DMS53 treated with DMSO at 0.1 percent for 48 hours (cell line): ENCODE results near the gene MICU1.
"Not testable (repeated sequence)": the region's sequence is repeated elsewhere in the genome, so short reads cannot be mapped to it uniquely, and the experiment has no call there.

Experiments
- DNase-seq: peaks from one replicate; lab custom pipeline; 2025; ENCODE audit not compliant: unreplicated experiment; lab: John Stamatoyannopoulos, UW

MICU1 gene

GRCh38 chr10:72353028-72353964, 272.6 kb downstream of the MICU1 start:
- DNase-seq = peak; percentile 39

- no peak for DNase-seq
Measured at GRCh38 chr10:72351479-72351878, 274.4 kb downstream of the MICU1 start.

DNA sequence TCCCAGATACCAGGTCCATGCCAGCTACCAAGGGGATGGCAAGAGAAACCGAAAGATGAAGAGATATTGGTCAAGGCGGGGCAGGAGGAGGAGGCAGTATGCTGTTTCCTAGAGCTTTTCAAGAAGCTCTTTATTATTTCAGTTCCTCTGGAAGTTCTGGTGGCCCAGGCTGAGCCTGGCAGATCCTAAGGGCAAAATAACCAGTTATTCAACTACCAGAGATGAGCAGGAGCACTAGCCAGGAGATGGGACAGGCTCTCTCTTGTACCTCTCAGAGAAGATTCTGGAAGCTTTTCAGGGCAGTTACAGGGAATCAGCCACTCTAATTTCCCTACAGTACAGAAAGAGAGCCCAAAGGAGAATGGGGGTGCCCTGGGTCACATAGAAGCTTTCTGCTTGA, 276.4 kb downstream of the MICU1 start:
- no peak for DNase-seq

DNA sequence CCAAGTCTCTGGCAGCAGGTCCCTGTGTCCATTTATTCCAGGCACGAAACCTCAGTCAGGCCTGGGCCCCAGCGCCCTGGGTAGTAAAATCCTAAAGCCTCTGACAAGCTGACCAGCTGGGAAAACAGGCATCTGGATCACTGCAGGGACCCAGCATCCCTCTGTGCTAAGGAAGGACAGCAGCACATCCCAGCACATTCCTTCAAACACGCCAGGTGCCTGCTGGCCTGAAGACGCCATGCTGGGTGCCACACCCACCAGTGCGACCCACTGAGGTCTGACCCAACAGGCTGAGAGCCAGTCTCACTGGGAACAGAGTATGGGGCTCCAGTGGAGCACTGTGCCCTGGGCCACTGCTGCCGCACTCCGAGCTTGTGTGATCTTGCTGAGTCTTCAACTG, 277.6 kb downstream of the MICU1 start:
- DNase-seq = no peak

GRCh38 chr10:72346117-72346516, 279.8 kb downstream of the MICU1 start:
- DNase-seq = not testable (repeated sequence)

- no peak for DNase-seq
Measured at GRCh38 chr10:72344932-72345331, 280.9 kb downstream of the MICU1 start.

- no peak for DNase-seq
Measured at GRCh38 chr10:72342911-72343310, 283.0 kb downstream of the MICU1 start.

DNA sequence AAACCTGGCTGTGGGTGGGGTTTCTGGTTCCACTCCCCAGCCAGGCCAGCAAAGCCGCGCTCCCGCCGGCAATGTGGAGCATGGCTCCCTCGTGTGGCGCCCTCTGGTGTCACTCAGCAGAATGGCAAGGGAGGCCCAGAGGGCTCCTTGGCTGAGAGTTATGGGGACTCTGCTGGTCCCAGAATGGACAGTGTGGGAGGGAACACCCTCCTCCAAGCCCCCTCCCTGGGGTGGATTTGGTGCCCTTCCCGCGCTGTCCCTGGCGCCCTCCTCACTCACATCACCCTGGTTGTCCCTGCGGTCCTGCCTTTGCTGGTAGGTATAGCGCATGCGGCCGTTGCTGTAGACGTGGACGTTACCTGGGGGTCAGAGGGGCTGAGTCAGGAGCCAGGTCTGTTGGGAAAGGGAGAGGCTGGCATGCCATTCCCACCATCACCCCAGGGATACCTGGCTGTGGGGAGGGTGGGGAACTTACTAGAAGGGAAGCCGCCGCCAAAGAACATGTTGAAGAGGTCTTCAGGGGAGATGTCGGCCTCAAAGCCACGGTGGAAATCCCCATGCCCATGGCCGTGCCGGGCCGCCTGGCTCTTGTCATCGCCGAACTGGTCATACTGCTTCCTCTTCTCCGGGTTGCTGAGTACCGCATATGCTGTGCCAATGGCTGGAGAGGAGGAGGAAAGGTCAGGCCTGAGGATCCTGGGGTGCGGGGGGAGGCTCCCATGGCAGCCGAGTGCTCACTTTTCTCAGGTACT, 285.2 kb downstream of the MICU1 start:
- DNase-seq = no peak

DNA sequence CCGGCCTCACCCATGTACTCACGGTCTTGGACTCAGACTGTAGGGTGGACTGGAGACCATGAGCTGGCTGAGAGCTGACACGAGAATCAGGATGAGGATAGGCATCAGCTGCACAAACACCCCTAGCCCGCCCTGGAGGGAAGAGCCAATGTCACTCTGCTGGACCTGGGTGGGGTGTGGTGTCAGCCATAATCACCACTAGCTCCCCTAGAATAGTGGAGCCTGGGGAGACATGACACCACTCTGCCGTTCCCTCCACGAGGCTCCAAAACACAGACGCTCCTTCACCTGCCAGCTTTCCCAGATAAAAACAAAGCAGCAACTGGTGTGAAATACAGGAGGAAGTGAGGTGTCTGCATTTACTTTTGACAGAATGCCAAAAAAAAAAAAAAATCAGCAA, 287.7 kb downstream of the MICU1 start:
- DNase-seq = no peak

DNA sequence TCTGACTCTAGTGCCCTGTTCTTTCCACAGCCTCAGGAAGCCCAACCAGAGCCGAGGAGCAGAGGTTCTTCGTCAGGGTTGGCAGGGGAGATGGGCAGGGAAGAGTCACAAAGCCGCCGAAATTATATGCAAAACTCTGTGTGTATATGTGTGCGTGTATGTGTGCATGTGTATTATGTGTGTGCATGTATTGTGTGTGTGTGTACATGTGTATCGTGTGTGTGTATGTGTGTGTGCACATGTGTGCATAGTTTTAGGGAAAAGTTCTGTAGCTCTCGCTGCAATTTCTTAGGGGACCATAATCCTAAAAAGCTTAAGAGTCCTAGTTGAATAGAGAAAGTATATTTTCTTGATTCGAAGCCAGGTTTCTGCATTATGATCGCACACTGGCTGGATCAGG, 288.2 kb downstream of the MICU1 start:
- no peak for DNase-seq

DNA sequence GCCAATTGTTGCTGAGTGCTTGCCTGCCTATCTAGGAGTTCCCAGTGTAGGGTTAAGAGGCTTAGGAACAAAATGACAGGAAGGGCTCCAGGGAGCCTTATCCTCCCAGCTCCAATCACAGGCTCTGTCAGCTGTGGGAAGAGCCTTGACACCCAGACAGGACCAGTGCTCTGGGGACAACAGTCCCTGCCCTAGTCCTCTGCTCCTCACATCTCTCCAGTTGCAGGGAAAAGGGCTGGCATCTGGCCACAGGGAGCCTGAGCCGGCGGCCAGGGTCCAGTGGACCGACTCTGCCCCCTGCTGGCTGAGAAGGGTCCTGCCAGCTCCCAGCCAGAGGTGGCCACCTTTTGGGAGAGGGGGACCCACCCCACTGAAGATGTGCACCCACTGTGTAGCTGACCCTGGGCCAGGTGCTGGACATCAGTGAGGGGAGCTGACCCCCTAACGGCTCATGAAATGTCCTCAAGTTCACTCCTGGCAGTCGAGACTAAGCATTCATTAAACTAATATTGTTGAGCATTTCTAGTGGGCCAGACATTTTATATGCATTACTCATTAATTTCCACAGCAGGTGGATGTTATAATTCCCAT, 288.7 kb downstream of the MICU1 start:
- peak; percentile 34 for DNase-seq

DNA sequence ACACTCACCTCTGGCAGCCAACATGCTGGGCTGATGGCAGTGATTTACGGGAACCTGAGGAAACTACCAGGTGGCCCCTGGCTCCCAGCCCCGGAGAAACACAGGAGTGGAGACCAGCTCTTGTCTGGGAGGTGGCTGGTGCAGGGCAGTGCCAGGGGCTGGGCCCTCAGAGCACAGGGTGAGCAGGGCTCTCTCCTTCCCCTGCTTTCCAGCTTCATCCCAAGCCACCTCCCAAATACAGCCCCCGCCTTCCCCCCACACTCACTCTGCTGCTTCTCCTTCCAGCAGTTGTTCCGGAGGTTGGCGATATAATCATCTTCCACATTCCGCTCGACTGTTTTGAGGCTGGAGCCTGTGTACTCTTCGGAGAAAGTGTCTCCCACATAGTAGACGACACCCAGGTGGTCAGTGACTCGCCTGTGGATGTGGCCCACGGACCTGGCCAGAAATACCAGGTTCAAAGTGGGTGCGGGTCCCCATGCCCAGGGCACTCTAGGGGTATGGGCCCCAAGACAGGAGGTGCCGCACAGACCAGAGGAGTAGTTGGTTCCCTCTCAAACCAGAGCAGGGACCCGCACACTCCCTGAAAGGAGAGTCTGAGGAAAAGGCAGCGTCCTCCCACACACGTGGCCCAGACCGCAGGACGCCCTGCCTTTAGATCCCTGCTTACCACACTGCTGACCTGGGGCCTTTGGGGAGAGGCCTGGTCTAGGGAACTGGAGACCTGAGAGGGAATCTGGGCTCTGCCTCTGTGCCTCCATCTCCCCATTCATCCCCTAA, 289.4 kb downstream of the MICU1 start:
- DNase-seq = no peak

DNA sequence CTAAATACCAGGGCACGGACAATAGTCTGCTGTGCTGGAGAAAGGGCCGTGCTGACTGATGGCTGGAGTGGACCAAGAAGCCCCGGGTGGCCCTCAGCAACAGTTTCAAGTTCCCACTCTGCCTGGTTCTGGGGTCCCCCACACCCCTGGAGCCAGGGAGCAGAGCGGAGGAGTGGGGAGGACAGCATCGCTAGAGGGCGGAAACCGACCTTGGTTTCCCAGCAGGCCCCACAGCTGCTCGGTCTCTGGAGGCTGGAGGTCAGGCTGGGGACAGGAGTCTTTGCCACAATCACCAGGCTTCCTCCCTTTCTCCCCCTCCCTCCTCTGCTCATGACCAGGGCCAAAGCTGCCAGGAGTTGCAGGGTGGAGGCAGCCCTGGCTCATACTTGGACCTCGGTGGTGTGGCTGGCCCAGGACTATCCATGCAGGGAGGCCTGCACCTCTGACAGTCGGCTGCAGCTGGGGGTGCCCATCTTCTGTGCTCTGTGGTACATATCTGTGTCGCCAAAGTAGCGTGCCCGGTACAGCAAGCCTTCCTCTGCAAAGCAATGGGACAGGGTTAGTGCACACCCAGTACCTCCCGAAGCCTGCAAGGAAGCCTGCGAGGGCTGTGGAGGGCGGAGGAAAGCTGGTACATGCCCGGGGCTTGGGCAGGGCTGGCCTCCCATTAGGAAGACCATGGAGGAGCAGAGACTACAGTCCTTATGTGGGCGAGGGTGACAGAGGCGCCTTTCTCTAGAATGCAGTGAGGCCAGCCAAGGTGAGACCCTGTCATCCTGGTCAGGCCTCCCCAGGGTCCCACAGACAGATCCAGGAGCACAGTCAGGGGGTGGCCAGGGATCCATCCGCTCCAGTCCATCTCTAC, 290.3 kb downstream of the MICU1 start:
- no peak for DNase-seq

DNA sequence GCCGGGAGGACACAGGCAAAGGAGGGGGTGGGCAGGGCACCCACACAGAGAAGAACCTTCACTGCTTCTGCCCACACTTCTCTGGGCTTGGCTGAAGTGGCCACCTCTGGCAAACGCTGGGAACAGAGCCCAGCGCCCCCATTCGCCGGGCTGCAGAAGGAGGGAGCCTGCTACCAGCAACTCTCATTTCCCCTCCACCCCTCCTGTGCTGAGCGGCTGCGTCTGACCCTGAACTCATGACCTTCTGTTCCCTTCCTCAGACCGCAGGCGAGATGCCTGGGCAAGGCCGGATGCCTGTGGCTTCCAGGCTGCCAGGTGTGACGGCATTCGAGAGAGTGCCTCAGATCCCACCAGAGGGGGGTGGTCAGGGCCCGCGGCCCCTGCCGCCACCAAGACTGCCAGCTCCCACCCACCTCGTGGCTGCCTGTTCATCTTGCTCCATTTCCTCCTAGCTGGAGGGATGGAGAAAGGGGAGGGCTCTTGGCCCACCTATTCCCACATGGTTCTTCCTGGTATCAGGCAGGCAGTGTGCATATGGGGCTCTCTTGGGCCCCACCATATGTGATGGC, 291.0 kb downstream of the MICU1 start:
- no peak for DNase-seq

DNA sequence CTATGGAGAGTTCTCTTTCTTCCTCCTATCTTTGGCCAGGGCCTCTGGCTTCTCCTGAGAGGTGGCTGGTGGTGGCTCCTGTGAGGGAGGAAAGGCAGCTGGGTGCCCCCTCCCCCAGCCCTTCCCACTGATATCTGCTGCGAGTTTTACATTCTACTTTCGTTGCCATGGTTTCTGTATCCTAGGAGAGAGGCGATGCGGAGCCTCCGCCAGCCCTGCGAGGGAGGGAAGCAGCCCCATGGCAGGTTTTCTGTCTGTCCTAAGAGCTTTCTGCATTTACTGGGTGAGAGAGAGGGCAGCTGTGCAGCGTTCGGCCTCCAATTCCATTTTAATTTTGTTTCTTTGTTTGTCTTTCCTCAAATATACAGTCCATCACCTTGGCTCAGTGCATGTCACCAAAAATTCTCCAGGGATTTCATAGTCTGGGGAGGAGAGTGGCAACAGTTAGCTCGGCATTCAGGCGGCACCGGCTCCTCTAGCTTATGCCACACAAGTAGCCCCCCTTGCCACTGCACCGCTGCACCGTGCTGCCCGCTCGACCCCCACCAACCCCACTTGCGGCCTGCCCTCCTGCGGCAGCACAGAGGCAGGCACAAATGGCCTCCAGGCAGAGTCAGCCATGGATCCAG, 291.6 kb downstream of the MICU1 start:
- no peak for DNase-seq

GRCh38 chr10:72333112-72334015, 292.5 kb downstream of the MICU1 start:
- DNase-seq = no peak

DNA sequence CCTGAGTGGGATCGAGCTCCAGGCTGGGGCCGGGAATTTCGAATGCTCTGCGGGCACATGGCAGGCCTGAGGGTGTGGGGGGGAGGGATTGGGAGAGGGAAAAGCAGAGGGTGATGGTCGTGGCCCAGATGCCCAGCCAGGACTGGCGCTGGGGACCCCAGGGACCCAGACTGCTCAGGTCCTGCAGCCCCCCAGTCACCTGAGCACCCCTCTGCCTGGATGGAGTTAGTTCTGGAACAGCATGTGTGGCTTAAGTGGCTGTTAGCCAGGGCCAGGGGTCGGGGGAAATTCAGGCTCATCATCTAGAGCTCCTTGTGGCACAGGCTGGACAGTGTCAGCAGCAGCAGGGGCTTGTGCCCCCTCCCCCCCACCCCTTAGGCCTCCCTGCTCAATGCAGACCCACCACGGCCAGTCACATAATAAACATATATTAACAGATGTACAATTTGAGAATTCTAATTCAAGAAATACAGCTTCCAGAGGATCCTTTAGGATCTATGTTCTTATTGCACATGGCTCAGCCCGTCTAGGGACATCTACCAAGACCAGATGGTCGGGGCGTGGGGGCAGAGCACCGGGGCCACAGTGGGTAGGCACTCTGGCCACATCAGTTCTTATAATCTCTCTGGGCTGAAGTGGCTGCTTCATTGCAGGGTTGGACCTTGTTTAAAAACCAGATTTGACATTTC, 293.3 kb downstream of the MICU1 start:
- no peak for DNase-seq
